Gastroesophageal sphincter (tissue), 3 donors: ENCODE results near the gene PCNT.

ENCODE experiments used
- CTCF ChIP-seq, 4 experiments: fragments of 200-600 bp in 2 of 4; fragments of 450-650 bp in 2 of 4; sonication (generic) in 1 of 4; IDR thresholded peaks; one replicate each; pipeline ENCODE4 v1.5.1; 2017 to 2019; ENCODE audit warnings: antibody characterized with exemption in 4 of 4, mild to moderate bottlenecking in 2 of 4, moderate library complexity in 2 of 4
- POLR2A ChIP-seq, 2 donors: fragments of 450-650 bp; IDR thresholded peaks; one replicate each; pipeline ENCODE4 v1.6.1; 2017; ENCODE audit warnings: antibody characterized with exemption in 2 of 2, mild to moderate bottlenecking in 2 of 2, moderate library complexity in 1 of 2

GRCh38 chr21:46371204-46372013, 47.5 kb downstream of the PCNT start:
- TF ChIP-seq POLR2A (IDR thresholded peaks at IDR 0.05) (no peak), CTCF (IDR thresholded peaks at IDR 0.05) (no peak)
